GM12878 (cell line): Measurements from ENCODE around the gene EPHA2. TPM values are rescaled to one million over a fixed set of nuclear protein-coding genes. Genes with fewer than 3 reads are reported as not detected.

Source experiments
- ATAC-seq: fragments of 200-7000 bp; cut with Tn5 transposase; 3 replicates; pipeline ENCODE4 v1.9.1; 2020; ENCODE audit warnings: mild to moderate bottlenecking, moderate library complexity
- BruUV-seq: library from RNA; stranded (reverse); fragments of 400-500 nt; replicated peaks from 2 replicates; lab custom pipeline; 2021; lab: Mats Ljungman, UMichigan
- CTCF ChIA-PET: fragments of 300-600 bp; sonication (Branson Sonifier 250); formaldehyde crosslinking; extraction: SDS; loops from one replicate; lab custom pipeline; 2021; ENCODE audit warnings: inconsistent platforms; lab: Yijun Ruan, JAX
- POLR2A ChIA-PET: fragments of 350-600 bp; formaldehyde crosslinking; extraction: SDS; loops from one replicate; lab custom pipeline; 2021; ENCODE audit warnings: inconsistent platforms; lab: Charles Lee
- RAD21 ChIA-PET: fragments of 300-600 bp; sonication (Branson Sonifier 250); formaldehyde crosslinking; loops from one replicate; lab custom pipeline; 2023; ENCODE audit warnings: antibody characterized with exemption; ENCODE audit not compliant: unreplicated experiment; lab: Charles Lee
- SMC1A ChIA-PET: fragments of 300-600 bp; sonication (Branson Sonifier 250); formaldehyde crosslinking; loops from one replicate; lab custom pipeline; 2023; ENCODE audit not compliant: unreplicated experiment, uncharacterized antibody; lab: Charles Lee
- DNase-seq: peaks from one replicate; pipeline ENCODE4 v3.0.0-alpha.2; 2011; ENCODE audit warnings: low read depth, low spot score
- FAIRE-seq: peaks from 3 replicates; lab custom pipeline; 2011; peaks lifted over from hg19 to GRCh38; lab: Jason Lieb, UNC
- H2AFZ ChIP-seq: 2 replicates; pipeline ENCODE4 v1.6.0; 2011; ENCODE audit warnings: low read depth, low read length, control low read depth; ENCODE audit not compliant: control insufficient read depth
- H3K27ac ChIP-seq: 2 replicates; pipeline ENCODE4 v1.5.1; 2011; ENCODE audit warnings: control low read depth; ENCODE audit not compliant: control insufficient read depth, insufficient read depth
- H3K27me3 ChIP-seq, 2 experiments: replicated peaks in 1 of 2; 2 replicates each; pipeline versions ENCODE4 v1.6.0 to v1.6.1; 2011; ENCODE audit warnings: low read length in 1 of 2; ENCODE audit not compliant: control insufficient read depth in 2 of 2, insufficient read depth in 2 of 2
- H3K36me3 ChIP-seq, 2 experiments: 2 replicates each; pipeline ENCODE4 v1.5.1; 2011; ENCODE audit warnings: low read length in 1 of 2; ENCODE audit not compliant: control insufficient read depth in 2 of 2, insufficient read depth in 2 of 2
- H3K4me1 ChIP-seq: 2 replicates; pipeline ENCODE4 v1.6.1; 2011; ENCODE audit warnings: mild to moderate bottlenecking, low read length, moderate library complexity, mixed read lengths; ENCODE audit not compliant: control insufficient read depth, insufficient read depth
- H3K4me2 ChIP-seq: 2 replicates; pipeline ENCODE4 v1.6.0; 2011; ENCODE audit warnings: control low read depth; ENCODE audit not compliant: control insufficient read depth, insufficient read depth
- H3K4me3 ChIP-seq: fragments of 200-600 bp; sonication (generic); 2 replicates; pipeline ENCODE4 v1.5.1; 2016
- H3K79me2 ChIP-seq: 2 replicates; pipeline ENCODE4 v1.6.0; 2011; ENCODE audit warnings: low read length; ENCODE audit not compliant: control insufficient read depth, insufficient read depth
- H3K9ac ChIP-seq: 2 replicates; pipeline ENCODE4 v1.8.0; 2011; ENCODE audit warnings: low read length, control low read depth, mixed read lengths; ENCODE audit not compliant: control insufficient read depth, insufficient read depth
- H3K9me3 ChIP-seq: replicated peaks from 3 replicates; pipeline ENCODE4 v1.5.1; 2011; ENCODE audit warnings: mild to moderate bottlenecking, low read length; ENCODE audit not compliant: control insufficient read depth, insufficient read depth
- H4K20me1 ChIP-seq: 2 replicates; pipeline ENCODE4 v1.6.0; 2011; ENCODE audit not compliant: control insufficient read depth, insufficient read depth
- BCL3 ChIP-seq: IDR thresholded peaks from 2 replicates; pipeline ENCODE4 v1.6.1; 2011; ENCODE audit warnings: borderline replicate concordance, low read depth, mild to moderate bottlenecking, moderate library complexity, low read length; ENCODE audit not compliant: insufficient read depth, poor library complexity, severe bottlenecking
- CUX1 ChIP-seq: IDR thresholded peaks from 2 replicates; pipeline ENCODE4 v1.6.1; 2012; ENCODE audit warnings: improper control_type of control experiment, low read depth, low read length; ENCODE audit not compliant: insufficient replicate concordance
- EED ChIP-seq: sonication (generic); IDR thresholded peaks from 2 replicates; pipeline ENCODE4 v1.6.1; 2016; ENCODE audit warnings: antibody characterized with exemption, low read depth
- EGR1 ChIP-seq, 2 experiments: IDR thresholded peaks; 1 replicate in 1 of 2; 2 replicates in 1 of 2; pipeline ENCODE4 v1.6.1; 2011 to 2012; ENCODE audit warnings: low read depth in 2 of 2, low read length in 2 of 2, borderline replicate concordance in 1 of 2, mild to moderate bottlenecking in 1 of 2, moderate library complexity in 1 of 2
- GABPA ChIP-seq: IDR thresholded peaks from 2 replicates; pipeline ENCODE4 v1.6.1; 2014; ENCODE audit warnings: antibody characterized with exemption, low read depth, mild to moderate bottlenecking, inconsistent platforms
- HDAC6 ChIP-seq: fragments of 200-600 bp; sonication (generic); IDR thresholded peaks from one replicate; pipeline ENCODE4 v1.8.0; 2017; ENCODE audit warnings: antibody characterized with exemption; ENCODE audit not compliant: unreplicated experiment
- LARP7 ChIP-seq: fragments of 450-650 bp; IDR thresholded peaks from 2 replicates; pipeline ENCODE4 v1.6.1; 2017; ENCODE audit warnings: mild to moderate bottlenecking
- MAX ChIP-seq: IDR thresholded peaks from 2 replicates; pipeline ENCODE4 v1.6.1; 2012; ENCODE audit warnings: low read depth, low read length, improper control_type of control experiment
- MLLT1 ChIP-seq: fragments of 450-650 bp; IDR thresholded peaks from 2 replicates; pipeline ENCODE4 v1.6.1; 2016; ENCODE audit warnings: mild to moderate bottlenecking
- POLR2A ChIP-seq: IDR thresholded peaks from 2 replicates; pipeline ENCODE4 v1.6.1; 2011; ENCODE audit warnings: low read depth, mild to moderate bottlenecking, low read length
- POLR2AphosphoS2 ChIP-seq: IDR thresholded peaks from 2 replicates; pipeline ENCODE4 v1.6.1; 2011; ENCODE audit warnings: low read depth, mild to moderate bottlenecking, low read length, improper control_type of control experiment, moderate library complexity
- RELA ChIP-seq: fragments of 450-650 bp; IDR thresholded peaks from 2 replicates; pipeline ENCODE4 v1.8.0; 2014; ENCODE audit warnings: borderline replicate concordance; ENCODE audit not compliant: partially characterized antibody
- SP1 ChIP-seq: IDR thresholded peaks from one replicate; pipeline ENCODE4 v1.6.1; 2011; ENCODE audit warnings: low read depth, low read length
- STAT1 ChIP-seq: fragments of 450-650 bp; conservative IDR thresholded peaks from 2 replicates; pipeline ENCODE4 v1.6.1; 2014; ENCODE audit warnings: antibody characterized with exemption, mild to moderate bottlenecking
- TCF12 ChIP-seq: IDR thresholded peaks from 2 replicates; pipeline ENCODE4 v1.6.1; 2011; ENCODE audit warnings: low read depth, mild to moderate bottlenecking, low read length
- WGBS: methylation state at CpG from one replicate; pipeline ENCODE4 v1.1.6; 2016; ENCODE audit warnings: low lambda C conversion rate; ENCODE audit not compliant: insufficient replicate concordance, insufficient coverage; ENCODE audit errors: missing lambda C conversion rate; 5-methylcytosine and 5-hydroxymethylcytosine counted together
- in situ Hi-C: fragments of 300-500 bp; cut with MboI; formaldehyde crosslinking; loops from 9 replicates; pipeline ENCODE4 v1.14.3; 2018; ENCODE audit warnings: mixed read lengths
- intact Hi-C: fragments of 100-400 bp; cut with micrococcal nuclease; formaldehyde crosslinking; loops from one replicate; pipeline ENCODE4 v1.14.2; 2022; ENCODE audit not compliant: unreplicated experiment
- polyA plus RNA-seq, 11 experiments: library from polyadenylated mRNA; depleted of rRNA in 4 of 11; unstranded in 6 of 11; stranded (reverse) in 5 of 11; fragments of >200 nt; fragmentation: Nextera tagmentation in 4 of 11; fragmentation: Illumina TruSeq in 1 of 11; extraction: Ambion mirVana in 4 of 11; extraction: Trizol in 1 of 11; gene quantifications; 1 replicate in 1 of 11; 2 replicates in 10 of 11; pipeline versions ENCODE4 v1.2.1 to v1.2.3, GENCODE V29; 2011 to 2016; ENCODE audit warnings: inconsistent platforms in 2 of 11, missing spikeins in 2 of 11, low read depth in 1 of 11
- total RNA-seq, 4 experiments: library from RNA; depleted of rRNA in 3 of 4; stranded (reverse); fragments of >200 nt in 3 of 4; fragmentation: Illumina TruSeq in 1 of 4; extraction: Trizol in 1 of 4; gene quantifications; 2 replicates each; pipeline versions ENCODE4 v1.2.1 to v1.2.3, GENCODE V29; 2013 to 2021

The EPHA2 gene
- total and polyA plus RNA-seq, 10 of the 15 experiments (the other 5 are each of a cell fraction or from before 2014, with no cell fraction given), result 0.04 to 0.51 (median 0.23) TPM; not detected in 2

GRCh38 chr1:16130827-16131226, 25.0 kb downstream of the EPHA2 start:
- Histone ChIP-seq H3K79me2 (no peaks in the 10 kb centered on the region), H4K20me1 (no peaks in the 10 kb centered on the region), H2AFZ (no peak overlapping the region), H3K4me2 (no peak overlapping the region), H3K9ac (no peak overlapping the region), H3K27ac (no peak overlapping the region), H3K4me1 (no peaks in the 10 kb centered on the region), H3K27me3 (no peaks in the 10 kb centered on the region), H3K36me3 (no peaks in the 10 kb centered on the region), H3K9me3 (no peaks in the 10 kb centered on the region), H3K4me3 (no peak overlapping the region)
- POLR2A ChIA-PET, result no interaction called here
- no TSS peak for BruUV-seq
- intact Hi-C loops (no loop called here), in situ Hi-C loops (no loop called here)
- SMC1A ChIA-PET, result no interaction called here
- no peak for FAIRE-seq
- CTCF ChIA-PET, result no interaction called here
- TF ChIP-seq EED (no peak), SP1 (no peak), HDAC6 (no peak), EGR1 (IDR thresholded peaks at IDR 0.05; ENCODE audit: borderline replicate concordance in 1 of 2, low read depth in 2 of 2, low read length in 2 of 2) (no peak), GABPA (no peak), MAX (no peak), STAT1 (no peak), TCF12 (no peak), POLR2A (no peak), BCL3 (no peak), RELA (no peak), MLLT1 (no peak), CUX1 (no peak), LARP7 (no peak), POLR2AphosphoS2 (no peak)
- RAD21 ChIA-PET, result no interaction called here
- WGBS, result 41% methylated on average over 6 of the region's 6 CpGs
- no peak for DNase-seq
- ATAC-seq, result no peak
